GM12878 (cell line): Measurements from ENCODE around the gene RFX1. TPM values are rescaled to one million over a fixed set of nuclear protein-coding genes. Genes with fewer than 3 reads are reported as not detected.

Experiments used
- ATF2 ChIP-seq: IDR thresholded peaks from 2 replicates; pipeline ENCODE4 v1.6.1; 2012; ENCODE audit warnings: low read length, inconsistent platforms
- CEBPB ChIP-seq, 2 experiments: fragments of 150-350 bp in 1 of 2; IDR thresholded peaks; 2 replicates each; pipeline ENCODE4 v1.6.1; 2012 to 2014; ENCODE audit warnings: low read depth in 2 of 2, low read length in 2 of 2, borderline replicate concordance in 1 of 2, inconsistent platforms in 1 of 2
- CHD1 ChIP-seq: IDR thresholded peaks from 2 replicates; pipeline ENCODE4 v1.6.1; 2012; ENCODE audit warnings: low read depth, low read length, improper control_type of control experiment
- CREM ChIP-seq: IDR thresholded peaks from 2 replicates; pipeline ENCODE4 v1.6.1; 2014; ENCODE audit warnings: antibody characterized with exemption, low read depth
- CUX1 ChIP-seq: IDR thresholded peaks from 2 replicates; pipeline ENCODE4 v1.6.1; 2012; ENCODE audit warnings: improper control_type of control experiment, low read depth, low read length; ENCODE audit not compliant: insufficient replicate concordance
- ETV6 ChIP-seq, 2 experiments: fragments of 450-650 bp in 1 of 2; IDR thresholded peaks in 1 of 2; conservative IDR thresholded peaks in 1 of 2; 2 replicates each; pipeline ENCODE4 v1.6.1; 2014; ENCODE audit warnings: antibody characterized with exemption in 1 of 2, borderline replicate concordance in 1 of 2, low read depth in 1 of 2, mild to moderate bottlenecking in 1 of 2, moderate library complexity in 1 of 2
- IRF4 ChIP-seq: IDR thresholded peaks from 2 replicates; pipeline ENCODE4 v1.6.1; 2011; ENCODE audit warnings: low read depth, low read length
- LARP7 ChIP-seq: fragments of 450-650 bp; IDR thresholded peaks from 2 replicates; pipeline ENCODE4 v1.6.1; 2017; ENCODE audit warnings: mild to moderate bottlenecking
- MTA2 ChIP-seq: fragments of 450-650 bp; IDR thresholded peaks from 2 replicates; pipeline ENCODE4 v1.6.1; 2016; ENCODE audit warnings: low read depth, mild to moderate bottlenecking, moderate library complexity
- NFIC ChIP-seq: IDR thresholded peaks from 2 replicates; pipeline ENCODE4 v1.6.1; 2012; ENCODE audit warnings: low read depth, mild to moderate bottlenecking, inconsistent platforms, low read length, moderate library complexity
- NFYB ChIP-seq: IDR thresholded peaks from 2 replicates; pipeline ENCODE4 v1.6.1; 2011; ENCODE audit warnings: low read depth, mild to moderate bottlenecking, low read length, improper control_type of control experiment, moderate library complexity; ENCODE audit not compliant: insufficient read depth
- RB1 ChIP-seq: fragments of 450-650 bp; formaldehyde crosslinking; IDR thresholded peaks from 2 replicates; pipeline ENCODE4 v1.6.1; 2017; ENCODE audit warnings: mild to moderate bottlenecking, borderline replicate concordance
- RELA ChIP-seq: fragments of 450-650 bp; IDR thresholded peaks from 2 replicates; pipeline ENCODE4 v1.8.0; 2014; ENCODE audit warnings: borderline replicate concordance; ENCODE audit not compliant: partially characterized antibody
- SIX5 ChIP-seq: IDR thresholded peaks from 2 replicates; pipeline ENCODE4 v1.6.1; 2011; ENCODE audit warnings: mild to moderate bottlenecking, low read depth, low read length, moderate library complexity; ENCODE audit not compliant: severe bottlenecking
- TBL1XR1 ChIP-seq: IDR thresholded peaks from 2 replicates; pipeline ENCODE4 v1.6.1; 2012; ENCODE audit warnings: low read depth, low read length, improper control_type of control experiment
- ZNF622 ChIP-seq: fragments of 450-650 bp; IDR thresholded peaks from 2 replicates; pipeline ENCODE4 v1.6.1; 2017; ENCODE audit warnings: mild to moderate bottlenecking, inconsistent platforms
- ZNF687 ChIP-seq: fragments of 450-650 bp; IDR thresholded peaks from 2 replicates; pipeline ENCODE4 v1.6.1; 2017; ENCODE audit warnings: mild to moderate bottlenecking, moderate library complexity
- polyA plus RNA-seq, 11 experiments: library from polyadenylated mRNA; depleted of rRNA in 4 of 11; unstranded in 6 of 11; stranded (reverse) in 5 of 11; fragments of >200 nt; fragmentation: Nextera tagmentation in 4 of 11; fragmentation: Illumina TruSeq in 1 of 11; extraction: Ambion mirVana in 4 of 11; extraction: Trizol in 1 of 11; gene quantifications; 1 replicate in 1 of 11; 2 replicates in 10 of 11; pipeline versions ENCODE4 v1.2.1 to v1.2.3, GENCODE V29; 2011 to 2016; ENCODE audit warnings: inconsistent platforms in 2 of 11, missing spikeins in 2 of 11, low read depth in 1 of 11
- total RNA-seq, 4 experiments: library from RNA; depleted of rRNA in 3 of 4; stranded (reverse); fragments of >200 nt in 3 of 4; fragmentation: Illumina TruSeq in 1 of 4; extraction: Trizol in 1 of 4; gene quantifications; 2 replicates each; pipeline versions ENCODE4 v1.2.1 to v1.2.3, GENCODE V29; 2013 to 2021
- TF ChIP-seq, protein P1 (sequence below): IDR thresholded peaks from 2 replicates; pipeline ENCODE4 v1.6.1; 2011; ENCODE audit warnings: low read depth, mild to moderate bottlenecking, low read length, moderate library complexity, borderline replicate concordance; ENCODE audit errors: extremely low read depth

Gene RFX1
- total and polyA plus RNA-seq, 10 of the 15 experiments (the other 5 are each of a cell fraction or from before 2014, with no cell fraction given) = 0.05 to 11.0 (median 1.5) TPM

DNA sequence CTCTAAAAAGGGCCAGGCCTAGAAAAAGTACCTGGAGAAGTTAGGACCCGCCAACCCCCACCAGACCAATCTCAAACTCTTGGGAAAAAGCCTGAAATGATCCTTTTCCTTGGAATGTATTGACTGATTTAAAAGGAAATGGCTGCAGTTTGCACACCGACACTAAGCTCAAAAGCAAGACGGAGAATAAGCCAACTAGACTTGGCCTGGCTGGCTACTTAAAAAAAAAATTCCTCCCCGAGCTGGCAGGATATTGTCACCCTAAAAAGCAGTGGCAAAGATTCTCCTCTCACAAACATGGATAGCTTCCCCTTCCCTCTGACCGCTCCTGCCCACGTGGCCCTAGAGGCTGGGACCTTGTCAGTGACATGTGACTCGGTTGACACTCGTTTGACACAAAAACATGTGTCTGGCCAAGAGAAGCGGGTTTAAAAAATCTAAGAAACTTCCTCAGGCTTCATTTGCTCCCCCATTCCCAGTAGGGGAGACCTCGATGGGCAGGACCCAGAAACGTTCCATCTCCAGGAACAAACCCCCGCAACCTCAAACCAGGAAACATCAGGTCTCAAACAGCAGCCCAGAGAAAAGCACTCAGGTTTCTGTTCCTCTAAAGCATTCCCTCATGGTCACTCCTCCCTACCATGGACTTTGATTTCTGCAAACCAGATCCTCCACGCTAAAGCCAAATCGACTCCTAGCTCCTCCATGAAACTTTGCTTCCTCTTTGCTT is 1.3 kb downstream of the RFX1 start (continued):
- TF ChIP-seq ZNF687 (peak; percentile 96), NFYB (no peak), CEBPB (IDR thresholded peaks at IDR 0.05; ENCODE audit: borderline replicate concordance in 1 of 2, low read depth in 2 of 2, low read length in 2 of 2) (no peak), ATF2 (no peak), RB1 (no peak), TBL1XR1 (no peak), ZNF622 (no peak), CHD1 (no peak), SIX5 (no peak), NFIC (0 out of 2 replicates have a peak, but pooled peaks have one; percentile 56), CUX1 (no peak), MTA2 (peak; percentile 49), IRF4 (peak; percentile 57; the same call in 1 of the 2 replicates), CREM (no peak), RELA (no peak), ETV6 (conservative IDR thresholded peaks at IDR 0.05 in 1 of 2, IDR thresholded peaks at IDR 0.05 in 1 of 2; ENCODE audit: borderline replicate concordance in 1 of 2, low read depth in 1 of 2) (peak in 1 of 2 experiments; percentile 33; a peak in 1 of 4 replicates), LARP7 (no peak)
- TF ChIP-seq, protein P1, sequence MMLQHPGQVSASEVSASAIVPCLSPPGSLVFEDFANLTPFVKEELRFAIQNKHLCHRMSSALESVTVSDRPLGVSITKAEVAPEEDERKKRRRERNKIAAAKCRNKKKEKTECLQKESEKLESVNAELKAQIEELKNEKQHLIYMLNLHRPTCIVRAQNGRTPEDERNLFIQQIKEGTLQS = 0 out of 2 replicates have a peak, but pooled peaks have one; percentile 5
